Measurements from ENCODE around the gene HNRNPC.

The HNRNPC gene

DNA sequence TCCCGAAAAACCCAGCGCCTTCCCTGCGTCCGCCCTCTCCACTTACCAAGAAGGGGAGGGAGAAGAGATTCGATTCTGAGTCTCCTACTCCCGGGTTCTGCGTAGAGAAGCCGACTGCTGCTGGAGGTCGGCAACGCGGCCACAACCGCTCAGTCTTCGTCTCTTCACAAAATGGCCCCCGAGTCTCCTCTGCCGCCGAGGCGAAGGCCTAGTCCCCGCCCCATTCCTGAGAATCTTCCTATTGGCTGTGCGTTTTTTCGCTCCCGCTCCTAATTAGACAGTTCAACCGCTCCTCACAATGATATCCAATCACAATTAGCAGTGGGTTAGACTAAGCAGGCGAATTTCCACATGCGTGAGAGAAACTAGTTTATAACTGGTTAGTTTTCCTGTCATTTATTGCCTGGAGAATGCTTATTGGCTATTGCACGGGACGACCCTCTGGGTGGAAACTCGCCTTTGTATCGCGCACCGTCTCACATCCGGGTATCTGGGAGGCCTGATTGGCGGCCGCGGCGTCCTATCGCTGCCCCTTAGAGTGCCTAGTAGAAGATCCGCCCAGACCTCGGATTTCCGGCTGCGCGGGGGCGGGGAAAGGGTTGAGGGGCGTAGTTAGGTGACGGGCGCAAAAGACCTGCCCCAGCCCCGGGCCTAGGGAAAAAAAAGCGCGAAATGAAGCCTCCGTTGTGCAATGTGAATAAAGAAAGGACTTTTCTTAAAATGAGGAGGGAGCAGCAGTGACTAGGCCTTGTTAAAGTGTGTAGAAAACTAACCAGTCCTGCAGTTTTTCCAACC lies at the start of gene HNRNPC:
Gene HNRNPC (minus strand): TSS at position 191 of the 795 bp plus-strand sequence. CDS start 35,249 bp downstream, outside the sequence.
- TF ChIP-seq ZFX (IDR thresholded peaks at IDR 0.05), result no peak; the same call in 1 of the 2 replicates
- TF ChIP-seq, protein P1, sequence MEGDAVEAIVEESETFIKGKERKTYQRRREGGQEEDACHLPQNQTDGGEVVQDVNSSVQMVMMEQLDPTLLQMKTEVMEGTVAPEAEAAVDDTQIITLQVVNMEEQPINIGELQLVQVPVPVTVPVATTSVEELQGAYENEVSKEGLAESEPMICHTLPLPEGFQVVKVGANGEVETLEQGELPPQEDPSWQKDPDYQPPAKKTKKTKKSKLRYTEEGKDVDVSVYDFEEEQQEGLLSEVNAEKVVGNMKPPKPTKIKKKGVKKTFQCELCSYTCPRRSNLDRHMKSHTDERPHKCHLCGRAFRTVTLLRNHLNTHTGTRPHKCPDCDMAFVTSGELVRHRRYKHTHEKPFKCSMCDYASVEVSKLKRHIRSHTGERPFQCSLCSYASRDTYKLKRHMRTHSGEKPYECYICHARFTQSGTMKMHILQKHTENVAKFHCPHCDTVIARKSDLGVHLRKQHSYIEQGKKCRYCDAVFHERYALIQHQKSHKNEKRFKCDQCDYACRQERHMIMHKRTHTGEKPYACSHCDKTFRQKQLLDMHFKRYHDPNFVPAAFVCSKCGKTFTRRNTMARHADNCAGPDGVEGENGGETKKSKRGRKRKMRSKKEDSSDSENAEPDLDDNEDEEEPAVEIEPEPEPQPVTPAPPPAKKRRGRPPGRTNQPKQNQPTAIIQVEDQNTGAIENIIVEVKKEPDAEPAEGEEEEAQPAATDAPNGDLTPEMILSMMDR (conservative IDR thresholded peaks at IDR 0.05), result no peak
- H3K27ac ChIP-seq, result peak within 1 kb of the TSS; percentile 92

DNA sequence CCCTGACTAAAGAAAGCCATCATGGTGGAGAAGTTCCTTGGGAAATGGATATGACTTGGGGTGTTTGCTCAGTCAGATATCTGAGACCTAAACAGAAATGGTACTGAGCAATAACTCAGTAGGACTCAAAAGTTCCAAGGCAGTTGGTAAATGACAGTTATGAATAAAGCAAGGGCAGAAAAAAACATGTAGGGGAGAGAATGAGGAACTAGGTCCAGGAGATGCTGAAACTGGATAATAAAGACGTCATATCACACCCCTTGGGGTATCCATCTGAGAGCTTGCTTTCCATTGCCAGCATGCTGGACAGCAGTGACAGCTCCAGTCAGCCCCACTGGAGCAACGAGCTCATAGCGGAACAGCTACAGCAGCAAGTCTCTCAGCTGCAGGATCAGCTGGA lies 48.2 kb upstream of the HNRNPC start:
- TF ChIP-seq, protein P1 (conservative IDR thresholded peaks at IDR 0.05), result no peak
- TF ChIP-seq ZFX (IDR thresholded peaks at IDR 0.05), result no peak
- H3K27ac ChIP-seq, result no peak overlapping the region

DNA sequence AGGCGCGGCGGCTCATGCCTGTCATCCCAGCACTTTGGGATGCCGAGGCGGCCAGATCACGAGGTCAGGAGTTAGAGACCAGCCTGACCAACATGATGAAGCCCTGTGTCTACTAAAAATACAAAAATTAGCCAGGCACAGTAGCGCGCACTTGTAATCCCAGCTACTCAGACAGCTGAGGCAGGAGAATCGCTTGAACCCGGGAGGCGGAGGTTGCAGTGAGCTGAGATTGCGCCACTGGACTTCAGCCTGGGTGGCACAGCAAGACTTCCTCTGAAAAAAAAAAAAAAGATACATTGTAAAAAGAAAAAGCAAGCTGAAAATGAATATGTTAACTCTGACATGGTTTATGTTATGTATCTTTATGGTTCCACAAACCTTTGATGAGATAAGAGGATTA lies 44.3 kb upstream of the HNRNPC start:
- no peak for TF ChIP-seq ZFX (IDR thresholded peaks at IDR 0.05)
- TF ChIP-seq, protein P1 (conservative IDR thresholded peaks at IDR 0.05), result no peak
- H3K27ac ChIP-seq, result no peak overlapping the region

DNA sequence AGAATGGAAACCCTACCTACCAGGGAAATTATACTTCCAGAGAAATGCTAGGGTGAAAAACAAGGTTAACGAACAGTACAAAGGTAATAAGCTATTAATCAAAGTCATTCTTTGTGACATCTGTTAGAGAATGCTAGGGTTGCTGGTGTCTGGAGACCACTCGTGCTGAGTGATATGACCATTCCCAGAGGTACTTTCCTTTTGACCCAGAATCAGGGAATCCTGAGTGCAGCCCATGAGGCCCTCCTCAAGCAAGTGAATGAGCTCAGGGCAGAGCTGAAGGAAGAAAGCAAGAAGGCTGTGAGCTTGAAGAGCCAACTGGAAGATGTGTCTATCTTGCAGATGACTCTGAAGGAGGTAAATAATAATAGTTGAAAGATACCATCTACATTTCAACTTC lies 42.4 kb upstream of the HNRNPC start:
- no peak for TF ChIP-seq ZFX (IDR thresholded peaks at IDR 0.05)
- TF ChIP-seq, protein P1 (conservative IDR thresholded peaks at IDR 0.05), result no peak
- H3K27ac ChIP-seq, result no peak overlapping the region

DNA sequence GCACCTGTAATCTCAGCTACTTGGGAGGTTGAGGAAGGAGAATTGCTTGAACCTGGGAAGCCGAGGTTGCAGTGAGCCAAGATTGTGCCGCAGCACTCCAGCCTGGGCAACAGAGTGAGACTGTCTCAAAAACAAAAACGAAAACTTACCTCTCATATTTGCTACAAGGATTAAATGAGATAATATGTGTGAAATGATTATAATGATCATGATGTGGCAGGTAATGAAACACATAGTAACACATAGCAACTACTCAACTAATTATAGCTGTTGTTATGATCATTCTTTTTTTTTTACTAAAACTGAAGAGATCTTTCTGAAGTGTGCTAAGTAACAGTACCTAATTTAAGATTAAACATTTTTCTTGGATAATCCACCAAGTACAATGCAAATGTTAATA lies 40.7 kb upstream of the HNRNPC start:
- no peak overlapping the region for H3K27ac ChIP-seq
- TF ChIP-seq, protein P1 (conservative IDR thresholded peaks at IDR 0.05), result no peak
- no peak for TF ChIP-seq ZFX (IDR thresholded peaks at IDR 0.05)

DNA sequence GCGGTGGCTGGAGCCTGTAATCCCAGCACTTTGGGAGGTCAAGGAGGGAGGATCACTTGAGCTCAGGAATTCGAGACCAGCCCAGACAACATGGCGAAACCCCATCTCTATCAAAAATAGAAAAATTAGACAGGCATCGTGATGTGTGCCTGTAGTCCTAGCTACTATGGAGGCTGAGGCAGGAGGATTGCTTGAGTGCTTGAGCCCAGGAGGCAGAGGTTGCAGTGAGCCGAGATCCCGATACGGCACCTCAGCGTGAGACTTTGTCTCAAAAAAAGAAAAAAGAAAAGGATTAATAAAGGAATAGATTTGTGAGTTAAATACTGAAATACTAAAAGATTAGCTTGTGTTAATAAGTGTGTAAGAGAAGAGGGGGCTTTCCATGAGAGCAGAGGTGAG lies 40.0 kb upstream of the HNRNPC start:
- TF ChIP-seq, protein P1 (conservative IDR thresholded peaks at IDR 0.05), result no peak
- TF ChIP-seq ZFX (IDR thresholded peaks at IDR 0.05), result no peak
- peak overlapping the region; percentile 82 for H3K27ac ChIP-seq

DNA sequence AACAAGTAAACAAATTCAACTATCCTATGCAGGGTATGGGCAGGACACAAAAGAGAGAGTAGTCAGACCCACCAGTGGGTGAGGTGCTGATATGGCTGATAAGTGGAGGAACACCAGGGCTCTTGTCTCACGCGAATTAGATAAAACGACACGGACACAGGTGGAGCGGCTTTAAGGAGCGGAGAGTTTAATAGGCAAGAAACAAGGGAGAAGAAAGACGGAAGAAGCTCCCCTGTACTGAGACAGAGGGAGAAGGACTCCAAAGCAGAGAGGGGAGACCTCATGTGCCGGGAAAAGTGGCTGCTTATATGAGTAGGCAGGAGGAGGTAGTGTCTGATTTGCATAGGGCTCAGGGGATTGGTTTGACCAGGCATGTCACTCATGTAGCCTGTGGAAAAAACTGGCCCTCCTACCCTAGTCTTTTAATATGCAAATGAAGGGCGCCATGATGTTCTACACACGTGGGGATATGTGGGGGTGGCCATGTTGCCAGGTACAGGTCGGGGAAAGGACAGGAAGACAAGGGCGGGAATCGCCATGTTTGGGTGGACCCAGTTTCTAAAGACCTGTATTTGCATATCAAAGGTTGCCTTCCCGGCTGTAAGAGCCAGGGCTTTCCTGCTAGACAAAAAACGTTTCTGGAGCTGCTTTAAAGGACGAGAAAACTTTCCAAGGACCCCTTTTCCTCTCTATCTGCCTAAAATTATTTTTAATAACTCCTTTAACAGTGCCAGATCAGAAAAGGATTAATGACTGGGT lies 39.4 kb upstream of the HNRNPC start:
- TF ChIP-seq, protein P1 (conservative IDR thresholded peaks at IDR 0.05), result no peak
- TF ChIP-seq ZFX (IDR thresholded peaks at IDR 0.05), result no peak
- H3K27ac ChIP-seq, result peak overlapping the region; percentile 82
